WTC11 (cell line): ENCODE measurements around the gene MUC4. TPM values are rescaled to one million over a fixed set of nuclear protein-coding genes. Genes with fewer than 3 reads are reported as not detected.

Source experiments
- ATAC-seq: fragments of 200-7000 bp; cut with Tn5 transposase; 2 replicates; pipeline ENCODE4 v1.10.0; 2021; ENCODE audit warnings: mild to moderate bottlenecking, moderate library complexity
- CTCF ChIA-PET: fragments of 300-600 bp; sonication (Branson Sonifier 250); formaldehyde crosslinking; loops from one replicate; lab custom pipeline; 2021; ENCODE audit warnings: antibody characterized with exemption; lab: Charles Lee
- POLR2A ChIA-PET: fragments of 350-600 bp; sonication (Branson Sonifier 250); formaldehyde crosslinking; loops from one replicate; lab custom pipeline; 2021; ENCODE audit warnings: antibody characterized with exemption; lab: Charles Lee
- DNase-seq: peaks from one replicate; pipeline ENCODE4 v3.0.0; 2021; ENCODE audit warnings: low spot score
- H3K27ac Mint-ChIP-seq: 2 replicates; pipeline ENCODE4 v1.8.0; 2021; ENCODE audit warnings: mixed read lengths
- H3K27me3 Mint-ChIP-seq: 2 replicates; pipeline ENCODE4 v1.8.0; 2021; ENCODE audit warnings: low read depth, mild to moderate bottlenecking, moderate library complexity, mixed read lengths
- H3K36me3 Mint-ChIP-seq: 2 replicates; pipeline ENCODE4 v1.8.0; 2021; ENCODE audit warnings: mixed read lengths
- H3K4me1 Mint-ChIP-seq: 2 replicates; pipeline ENCODE4 v1.8.0; 2022; ENCODE audit warnings: mixed read lengths
- H3K4me3 Mint-ChIP-seq: 2 replicates; pipeline ENCODE4 v1.8.0; 2021; ENCODE audit warnings: mild to moderate bottlenecking, moderate library complexity, mixed read lengths
- H3K9me3 Mint-ChIP-seq: 2 replicates; pipeline ENCODE4 v1.8.0; 2021; ENCODE audit warnings: mixed read lengths
- ATF3 ChIP-seq: sonication (generic); formaldehyde crosslinking; conservative IDR thresholded peaks from 2 replicates; pipeline ENCODE4 v1.8.1; 2022; ENCODE audit warnings: mild to moderate bottlenecking, missing genetic modification reagents
- E2F1 ChIP-seq: sonication (generic); formaldehyde crosslinking; IDR thresholded peaks from 2 replicates; pipeline ENCODE4 v1.8.0; 2022; ENCODE audit warnings: mild to moderate bottlenecking, missing genetic modification reagents
- E2F4 ChIP-seq: sonication (generic); formaldehyde crosslinking; IDR thresholded peaks from 2 replicates; pipeline ENCODE4 v1.8.1; 2022; ENCODE audit warnings: low read depth, mild to moderate bottlenecking, moderate library complexity, missing genetic modification reagents, borderline replicate concordance
- ESRRA ChIP-seq: sonication (generic); formaldehyde crosslinking; IDR thresholded peaks from 2 replicates; pipeline ENCODE4 v1.8.1; 2022; ENCODE audit warnings: mild to moderate bottlenecking, missing genetic modification reagents, borderline replicate concordance
- HMGA2 ChIP-seq: fragments of 250-450 bp; sonication (Bioruptor Pico); IDR thresholded peaks from 2 replicates; pipeline ENCODE4 v1.4.0; 2021; ENCODE audit warnings: mild to moderate bottlenecking, moderate library complexity
- MXD4 ChIP-seq: fragments of 250-450 bp; sonication (Bioruptor Pico); IDR thresholded peaks from 2 replicates; pipeline ENCODE4 v1.8.0; 2021; ENCODE audit warnings: mild to moderate bottlenecking, moderate library complexity, borderline replicate concordance
- MYBL2 ChIP-seq: sonication (generic); formaldehyde crosslinking; IDR thresholded peaks from 2 replicates; pipeline ENCODE4 v1.8.1; 2023; ENCODE audit warnings: mild to moderate bottlenecking, moderate library complexity, missing genetic modification reagents
- NR2C2 ChIP-seq: sonication (generic); formaldehyde crosslinking; IDR thresholded peaks from 2 replicates; pipeline ENCODE4 v1.8.0; 2022; ENCODE audit warnings: mild to moderate bottlenecking, missing genetic modification reagents
- PRDM15 ChIP-seq: sonication (generic); formaldehyde crosslinking; IDR thresholded peaks from 2 replicates; pipeline ENCODE4 v1.8.0; 2022; ENCODE audit warnings: missing genetic modification reagents
- RELA ChIP-seq: sonication (generic); formaldehyde crosslinking; IDR thresholded peaks from 2 replicates; pipeline ENCODE4 v1.8.1; 2022; ENCODE audit warnings: missing genetic modification reagents, mild to moderate bottlenecking, borderline replicate concordance
- SMAD3 ChIP-seq: sonication (generic); formaldehyde crosslinking; IDR thresholded peaks from 2 replicates; pipeline ENCODE4 v1.8.0; 2022; ENCODE audit warnings: missing genetic modification reagents, mild to moderate bottlenecking, borderline replicate concordance
- TEAD4 ChIP-seq: sonication (generic); formaldehyde crosslinking; IDR thresholded peaks from 2 replicates; pipeline ENCODE4 v1.8.0; 2022; ENCODE audit warnings: mild to moderate bottlenecking, missing genetic modification reagents
- USF2 ChIP-seq: sonication (generic); formaldehyde crosslinking; IDR thresholded peaks from 2 replicates; pipeline ENCODE4 v1.8.1; 2023; ENCODE audit warnings: mild to moderate bottlenecking, missing genetic modification reagents, moderate library complexity
- ZMAT4 ChIP-seq: fragments of 250-450 bp; sonication (Bioruptor Pico); IDR thresholded peaks from 2 replicates; pipeline ENCODE4 v1.9.0; 2021; ENCODE audit warnings: mild to moderate bottlenecking
- ZNF121 ChIP-seq: sonication (generic); formaldehyde crosslinking; IDR thresholded peaks from 2 replicates; pipeline ENCODE4 v1.8.0; 2023; ENCODE audit warnings: missing genetic modification reagents
- ZNF263 ChIP-seq: sonication (generic); formaldehyde crosslinking; IDR thresholded peaks from 2 replicates; pipeline ENCODE4 v1.8.1; 2022; ENCODE audit warnings: low read depth, mild to moderate bottlenecking, moderate library complexity, missing genetic modification reagents
- ZNF416 ChIP-seq: fragments of 250-450 bp; sonication (Bioruptor Pico); IDR thresholded peaks from 2 replicates; pipeline ENCODE4 v1.9.0; 2021; ENCODE audit warnings: mild to moderate bottlenecking, inconsistent platforms
- ZSCAN18 ChIP-seq: fragments of 250-450 bp; sonication (Bioruptor Pico); IDR thresholded peaks from 2 replicates; pipeline ENCODE4 v2.1.2; 2022; ENCODE audit warnings: mild to moderate bottlenecking, moderate library complexity
- total RNA-seq: library from RNA; stranded (reverse); gene quantifications from 3 replicates; pipeline ENCODE4 v1.2.3, GENCODE V29; 2021

MUC4 gene
- total RNA-seq, 1 experiment from 2014 or later, result 2.1 TPM

- no peak overlapping the region for H3K4me3 Mint-ChIP-seq
- no peaks in the 10 kb centered on the region for H3K27me3 Mint-ChIP-seq
- H3K27ac Mint-ChIP-seq, result no peak overlapping the region
- no peaks in the 10 kb centered on the region for H3K9me3 Mint-ChIP-seq
- CTCF ChIA-PET, result interaction anchor here (1.1 kb wide), 1 partner anchor 14 kb away, joined by 3 read pairs; no protein-coding TSS in a partner anchor
- DNase-seq, result no peak
- H3K4me1 Mint-ChIP-seq, result peaks cover 5% of the 10 kb centered on the region; the same call in 1 of the 2 replicates
- no peak for TF ChIP-seq ZNF121 (CRISPR knock-in tag)
- TF ChIP-seq NR2C2, result no peak
- no peak for TF ChIP-seq MXD4 (CRISPR knock-in tag)
- TF ChIP-seq E2F4, result no peak
- TF ChIP-seq SMAD3 (CRISPR knock-in tag), result no peak
- TF ChIP-seq HMGA2, result no peak
- no peak for TF ChIP-seq PRDM15 (CRISPR knock-in tag)
- no peak for TF ChIP-seq ZNF263 (CRISPR knock-in tag)
- TF ChIP-seq MYBL2 (CRISPR knock-in tag), result no peak
- TF ChIP-seq ESRRA (CRISPR knock-in tag), result no peak
- TF ChIP-seq RELA (CRISPR knock-in tag), result no peak
- TF ChIP-seq TEAD4 (CRISPR knock-in tag), result no peak
- no peak for TF ChIP-seq ZSCAN18
- no peak for TF ChIP-seq E2F1
- TF ChIP-seq ZMAT4 (CRISPR knock-in tag), result no peak
- no peak for TF ChIP-seq USF2 (CRISPR knock-in tag)
- TF ChIP-seq, all 79 proteins: peak for 0
- POLR2A ChIA-PET, result no interaction called here
- H3K36me3 Mint-ChIP-seq, result no peaks in the 10 kb centered on the region
- no peak for ATAC-seq
These were observed 33.8 kb upstream of the MUC4 start for GRCh38 chr3:195845483-195845882.

- no peak for DNase-seq
- H3K36me3 Mint-ChIP-seq, result no peaks in the 10 kb centered on the region
- no peaks in the 10 kb centered on the region for H3K27me3 Mint-ChIP-seq
- H3K4me3 Mint-ChIP-seq, result no peak overlapping the region
- no peak for TF ChIP-seq HMGA2
- TF ChIP-seq ATF3 (CRISPR knock-in tag), result no peak
- no peak for TF ChIP-seq ZNF416
- ChIA-PET POLR2A (no interaction called here), CTCF (interaction anchor here (2.1 kb wide), 1 partner anchor 15 kb away, joined by 11 read pairs; no protein-coding TSS in a partner anchor)
- H3K9me3 Mint-ChIP-seq, result no peaks in the 10 kb centered on the region
- no peak for ATAC-seq
- H3K4me1 Mint-ChIP-seq, result peaks cover 5% of the 10 kb centered on the region; the same call in 1 of the 2 replicates
- no peak overlapping the region for H3K27ac Mint-ChIP-seq
These were observed 33.0 kb upstream of the MUC4 start for GRCh38 chr3:195844671-195845218.
